SK-N-SH (cell line): ENCODE data around the gene H6PD. TPM values are rescaled to one million over a fixed set of nuclear protein-coding genes. Genes with fewer than 3 reads are reported as not detected.

Experiments
- CTCF ChIA-PET: fragments of 300-600, 350-600 bp; formaldehyde crosslinking; extraction: SDS; loops from one replicate; lab custom pipeline; 2021; lab: Yijun Ruan, JAX
- POLR2A ChIA-PET: fragments of 350-600 bp; sonication (Branson Sonifier 250); formaldehyde crosslinking; extraction: SDS; loops from one replicate; lab custom pipeline; 2020; ENCODE audit warnings: antibody characterized with exemption, inconsistent platforms; lab: Yijun Ruan, JAX
- DNase-seq: peaks from one replicate; pipeline ENCODE4 v3.0.0; 2012
- H2AFZ ChIP-seq: fragments of 200-600 bp; sonication (generic); 2 replicates; pipeline ENCODE4 v1.8.1; 2016; ENCODE audit warnings: antibody characterized with exemption, mild to moderate bottlenecking, low read depth
- H3F3A ChIP-seq: fragments of 200-600 bp; sonication (generic); replicated peaks from 2 replicates; pipeline ENCODE3; 2016; ENCODE audit warnings: antibody characterized with exemption, mild to moderate bottlenecking; ENCODE audit not compliant: insufficient read depth
- H3K27ac ChIP-seq, 2 experiments: fragments of 200-500 bp in 1 of 2; fragments of 200-600 bp in 1 of 2; sonication (Bioruptor generic) in 1 of 2; sonication (generic), shearing (Covaris generic) in 1 of 2; 2 replicates each; pipeline versions ENCODE4 v1.5.1 to v1.6.1; 2014 to 2016; ENCODE audit warnings: low read depth in 2 of 2, inconsistent platforms in 1 of 2, low read length in 1 of 2, mild to moderate bottlenecking in 1 of 2, mixed read lengths in 1 of 2
- H3K27me3 ChIP-seq: fragments of 200-600 bp; sonication (generic), shearing (Covaris generic); 2 replicates; pipeline ENCODE4 v1.6.1; 2016; ENCODE audit warnings: mixed run types; ENCODE audit not compliant: insufficient read depth
- H3K36me3 ChIP-seq, 2 experiments: fragments of 200-500 bp in 1 of 2; fragments of 200-600 bp in 1 of 2; sonication (Bioruptor generic) in 1 of 2; sonication (generic) in 1 of 2; replicated peaks in 1 of 2; 2 replicates each; pipeline versions ENCODE3 to v1.5.1; 2014 to 2016; ENCODE audit warnings: low read length in 1 of 2, mild to moderate bottlenecking in 1 of 2; ENCODE audit not compliant: insufficient read depth in 2 of 2, control insufficient read depth in 1 of 2
- H3K4me1 ChIP-seq, 2 experiments: fragments of 200-500 bp in 1 of 2; fragments of 200-600 bp in 1 of 2; sonication (Bioruptor generic) in 1 of 2; sonication (generic), shearing (Covaris generic) in 1 of 2; 2 replicates each; pipeline versions ENCODE4 v1.5.1 to v1.6.1; 2014 to 2016; ENCODE audit warnings: low read depth in 1 of 2, low read length in 1 of 2, mixed run types in 1 of 2; ENCODE audit not compliant: insufficient read depth in 2 of 2, control insufficient read depth in 1 of 2
- H3K4me2 ChIP-seq: fragments of 200-600 bp; sonication (generic), shearing (Covaris generic); 2 replicates; pipeline ENCODE4 v1.6.1; 2017; ENCODE audit warnings: mixed run types
- H3K4me3 ChIP-seq, 2 experiments: fragments of 200-500 bp in 1 of 2; fragments of 200-600 bp in 1 of 2; sonication (Bioruptor generic) in 1 of 2; sonication (generic), shearing (Covaris generic) in 1 of 2; 2 replicates each; pipeline versions ENCODE4 v1.5.1 to v1.8.1; 2014 to 2016; ENCODE audit warnings: low read depth in 2 of 2, inconsistent platforms in 1 of 2, low read length in 1 of 2, mild to moderate bottlenecking in 1 of 2, mixed read lengths in 1 of 2, moderate library complexity in 1 of 2
- H3K79me2 ChIP-seq: fragments of 200-600 bp; sonication (generic); 2 replicates; pipeline ENCODE4 v1.8.1; 2017; ENCODE audit warnings: mild to moderate bottlenecking; ENCODE audit not compliant: insufficient read depth
- H3K9ac ChIP-seq: fragments of 200-600 bp; sonication (generic); 2 replicates; pipeline ENCODE4 v1.6.1; 2017; ENCODE audit warnings: mixed run types
- H3K9me2 ChIP-seq: fragments of 200-600 bp; sonication (generic); 2 replicates; pipeline ENCODE4 v1.6.1; 2017; ENCODE audit warnings: mixed run types
- H3K9me3 ChIP-seq: fragments of 200-600 bp; sonication (generic); 2 replicates; pipeline ENCODE4 v1.6.1; 2017; ENCODE audit warnings: mixed run types, mild to moderate bottlenecking, moderate library complexity
- H4K20me1 ChIP-seq: fragments of 200-600 bp; sonication (generic); 2 replicates; pipeline ENCODE4 v1.6.1; 2017; ENCODE audit warnings: mild to moderate bottlenecking, mixed run types; ENCODE audit not compliant: insufficient read depth
- GABPA ChIP-seq: IDR thresholded peaks from 2 replicates; pipeline ENCODE4 v1.4.0; 2012; ENCODE audit warnings: low read depth, mild to moderate bottlenecking
- NRF1 ChIP-seq: IDR thresholded peaks from 2 replicates; pipeline ENCODE4 v1.6.1; 2012; ENCODE audit warnings: low read depth, mild to moderate bottlenecking, low read length
- POLR2AphosphoS5 ChIP-seq: IDR thresholded peaks from 2 replicates; pipeline ENCODE4 v1.6.1; 2012; ENCODE audit warnings: low read depth, low read length
- TEAD4 ChIP-seq: IDR thresholded peaks from 2 replicates; pipeline ENCODE4 v1.4.0; 2012; ENCODE audit warnings: mild to moderate bottlenecking, borderline replicate concordance; ENCODE audit not compliant: insufficient read depth
- WGBS: methylation state at CpG from one replicate; pipeline ENCODE4 v1.1.6; 2017; ENCODE audit warnings: low lambda C conversion rate; 5-methylcytosine and 5-hydroxymethylcytosine counted together
- polyA plus RNA-seq, 3 experiments: library from polyadenylated mRNA; depleted of rRNA; stranded (reverse); fragments of >200 nt; gene quantifications; 2 replicates each; pipeline ENCODE4 v1.2.3, GENCODE V29; 2012

Gene H6PD
- polyA plus RNA-seq, 1 of the 3 experiments (the other 2 are of a cell fraction) = 19.1 TPM

DNA sequence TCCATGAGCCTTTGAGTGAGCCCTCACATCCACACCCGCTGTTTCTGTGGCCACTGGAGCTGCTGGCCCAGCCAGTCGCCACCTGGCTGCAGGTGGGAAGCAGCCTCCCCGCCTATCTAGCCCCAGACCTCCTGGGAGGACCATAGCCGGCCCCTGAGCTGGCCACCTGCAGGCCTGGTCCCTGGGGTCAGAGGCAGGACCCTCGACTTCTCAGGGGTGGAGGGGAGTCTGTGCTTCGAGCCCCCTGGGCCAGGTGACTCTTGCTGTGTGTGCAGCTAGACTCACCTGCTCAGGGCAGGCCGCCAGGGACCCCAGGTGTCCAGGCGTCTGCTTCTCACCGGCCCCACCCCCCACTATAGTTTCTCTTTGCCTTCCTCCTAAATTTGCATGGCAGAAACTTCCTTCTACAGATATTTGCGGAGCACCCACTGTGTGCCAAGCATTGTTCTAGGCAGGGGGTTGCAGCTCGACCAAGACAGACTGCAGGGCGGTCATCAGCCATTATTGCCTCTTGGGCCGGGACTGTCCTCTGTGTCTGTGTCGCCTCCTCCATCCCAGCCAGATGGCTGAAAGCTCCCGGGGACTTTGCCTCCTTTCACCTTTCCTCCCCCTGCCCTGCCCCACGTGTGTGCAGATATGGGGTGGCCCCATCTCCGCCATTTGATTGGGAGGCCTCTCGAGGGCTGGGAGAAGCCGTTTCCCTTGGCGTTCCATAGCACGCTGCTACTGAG lies 85.4 kb downstream of the H6PD start:
- no peak overlapping the region for H3K27ac ChIP-seq
- H3K36me3 ChIP-seq = no peaks in the 10 kb centered on the region
- H3K4me1 ChIP-seq = peaks cover 0 to 14% of the 10 kb centered on the region in 2 experiments; a peak in 1 of 4 replicates
- DNase-seq = no peak
- H3K27me3 ChIP-seq = no peaks in the 10 kb centered on the region
- CTCF ChIA-PET = interaction anchor here (0.9 kb wide), 1 partner anchor 9 kb away, joined by 3 read pairs; no protein-coding TSS in a partner anchor
- H3K79me2 ChIP-seq = peaks cover 11% of the 10 kb centered on the region; the same call in 1 of the 2 replicates
- H3K9ac ChIP-seq = no peak overlapping the region
- TF ChIP-seq TEAD4 (no peak), GABPA (no peak), NRF1 (no peak), POLR2AphosphoS5 (no peak)
- H4K20me1 ChIP-seq = peaks cover 30% of the 10 kb centered on the region
- 83% methylated on average over 9 of the region's 21 CpGs for WGBS
- no peak overlapping the region for H3K4me3 ChIP-seq
- no peaks in the 10 kb centered on the region for H3K9me3 ChIP-seq
- no peaks in the 10 kb centered on the region for H3F3A ChIP-seq
- no peak overlapping the region for H3K4me2 ChIP-seq
- POLR2A ChIA-PET = no interaction called here
- H3K9me2 ChIP-seq = no peaks in the 10 kb centered on the region
- no peak overlapping the region for H2AFZ ChIP-seq

Other genes with a start within 250 kb of the H6PD start
- not detected in 2 replicates for gene SLC2A7, start 208.4 kb upstream of the H6PD start, polyA plus RNA-seq (2012; rRNA removed)
- gene SLC2A5, start 165.1 kb upstream of the H6PD start, polyA plus RNA-seq (2012; rRNA removed) = 0.02 TPM in 2 replicates
- 1.8 and 2.1 TPM in 2 replicates for gene GPR157, start 105.7 kb upstream of the H6PD start, polyA plus RNA-seq (2012; rRNA removed)
- 8.4 and 9.2 TPM in 2 replicates for gene SPSB1, start 58.1 kb downstream of the H6PD start, polyA plus RNA-seq (2012; rRNA removed)